Gastrocnemius medialis (tissue), 4 donors: Measurements from ENCODE around the gene SPTBN1.

Experiments
- CTCF ChIP-seq, 5 experiments: fragments of 450-650 bp in 3 of 5; fragments of 200-600 bp in 2 of 5; sonication (generic) in 2 of 5; IDR thresholded peaks in 4 of 5; conservative IDR thresholded peaks in 1 of 5; 1 replicate in 4 of 5; 2 replicates in 1 of 5; pipeline ENCODE4 v1.5.1; 2016 to 2019; ENCODE audit warnings: antibody characterized with exemption in 5 of 5, mild to moderate bottlenecking in 3 of 5, moderate library complexity in 3 of 5
- POLR2A ChIP-seq, 2 donors: fragments of 450-650 bp; IDR thresholded peaks; one replicate each; pipeline ENCODE4 v1.6.1; 2017; ENCODE audit warnings: antibody characterized with exemption in 2 of 2, mild to moderate bottlenecking in 2 of 2, moderate library complexity in 2 of 2

- no peak for TF ChIP-seq CTCF (IDR thresholded peaks at IDR 0.05 in 4 of 5, conservative IDR thresholded peaks at IDR 0.05 in 1 of 5)
- TF ChIP-seq POLR2A (IDR thresholded peaks at IDR 0.05), result no peak
These were observed 250.5 kb downstream of the SPTBN1 start for GRCh38 chr2:54706622-54707021.
